Kidney (tissue), 14 donors: ENCODE data around the gene WDR70. TPM values are rescaled to one million over a fixed set of nuclear protein-coding genes. Genes with fewer than 3 reads are reported as not detected.
"Not testable (repeated sequence)": the region's sequence is repeated elsewhere in the genome, so short reads cannot be mapped to it uniquely, and the experiment has no call there.

ENCODE experiments used
- DNase-seq, 5 donors: peaks; one replicate each; pipeline ENCODE4 v3.0.0-alpha.2; 2013 to 2020
- FAIRE-seq: peaks from 2 replicates; lab custom pipeline; 2012; peaks lifted over from hg19 to GRCh38; lab: Jason Lieb, UNC
- H3K27ac ChIP-seq, 2 donors: one replicate each; pipeline ENCODE4 v1.7.0; 2013; ENCODE audit warnings: low read depth in 2 of 2, low read length in 2 of 2, inconsistent platforms in 1 of 2
- H3K27me3 ChIP-seq: one replicate; pipeline ENCODE4 v1.7.1; 2013; ENCODE audit warnings: low read length, inconsistent platforms; ENCODE audit not compliant: control insufficient read depth, insufficient read depth
- H3K36me3 ChIP-seq, 3 donors: one replicate each; pipeline versions ENCODE4 v1.7.0 to v1.7.1; 2013; ENCODE audit warnings: low read length in 3 of 3, control low read depth in 1 of 3, inconsistent platforms in 1 of 3; ENCODE audit not compliant: insufficient read depth in 3 of 3, control insufficient read depth in 2 of 3
- H3K4me1 ChIP-seq, 3 donors: one replicate each; pipeline versions ENCODE4 v1.7.0 to v1.7.1; 2013; ENCODE audit warnings: low read length in 3 of 3, inconsistent platforms in 1 of 3, low read depth in 1 of 3; ENCODE audit not compliant: control insufficient read depth in 2 of 3, insufficient read depth in 2 of 3
- H3K4me3 ChIP-seq, 3 donors: one replicate each; pipeline versions ENCODE4 v1.7.0 to v1.8.1; 2013; ENCODE audit warnings: low read length in 3 of 3, control low read depth in 1 of 3, inconsistent platforms in 1 of 3
- H3K9ac ChIP-seq, 3 donors: one replicate each; pipeline versions ENCODE4 v1.7.0 to v1.7.1; 2013; ENCODE audit warnings: low read length in 3 of 3, control low read depth in 1 of 3, inconsistent platforms in 1 of 3
- H3K9me3 ChIP-seq, 3 donors: one replicate each; pipeline versions ENCODE4 v1.7.0 to v1.7.1; 2013; ENCODE audit warnings: low read length in 3 of 3, control low read depth in 1 of 3, inconsistent platforms in 1 of 3; ENCODE audit not compliant: control insufficient read depth in 2 of 3, insufficient read depth in 1 of 3
- CTCF ChIP-seq: IDR thresholded peaks from 3 replicates; pipeline ENCODE4 v1.5.1; 2012; ENCODE audit warnings: mild to moderate bottlenecking, moderate library complexity, borderline replicate concordance; ENCODE audit not compliant: insufficient read depth; ENCODE audit errors: extremely low read depth
- intact Hi-C: fragments of 100-400 bp; cut with DNase I; formaldehyde crosslinking; loops from one replicate; pipeline ENCODE4 v1.11.1; 2022
- polyA plus RNA-seq: library from polyadenylated mRNA; stranded (reverse); fragments of 350-450 nt; fragmentation: Illumina TruSeq; extraction: RNeasy Lipid Tissue Mini Kit (QIAGEN cat#74804); gene quantifications from one replicate; pipeline ENCODE4 v1.2.3, GENCODE V29; 2014; ENCODE audit warnings: low read depth, low replicate concordance; ENCODE audit not compliant: insufficient read depth
- total RNA-seq: library from RNA; stranded (reverse); fragmentation: NEBNext Ultra II Directional; extraction: Animal tissue kit (Norgen Biotek cat#: 25700); gene quantifications from one replicate; pipeline ENCODE4 v1.2.1, GENCODE V29; 2021
- donor health status: control.
- donor health status: control.
- donor health status: control.
- donor health status: control.
- donor health status: control.
- donor health status: DM: yes; HTN: yes; CAD: no.
- donor health status: Normal renal cell carcinoma (clear cell type).

Gene WDR70
- total and polyA plus RNA-seq, 2 donors from 2014 or later: 27.2 to 32.3 TPM

- no peak for TF ChIP-seq CTCF
- Histone ChIP-seq H3K9me3 (no peaks in the 10 kb centered on the region), H3K4me1 (no peaks in the 10 kb centered on the region), H3K27ac (no peak overlapping the region), H3K4me3 (no peak overlapping the region), H3K36me3 (peaks cover 0 to 7% (median 6%) of the 10 kb centered on the region in 3 donors), H3K9ac (no peak overlapping the region), H3K27me3 (no peaks in the 10 kb centered on the region)
- FAIRE-seq: no peak
- intact Hi-C loops: no loop called here
- DNase-seq: no peak
Observed at GRCh38 chr5:37477426-37477825, 98.3 kb downstream of the WDR70 start.

DNA sequence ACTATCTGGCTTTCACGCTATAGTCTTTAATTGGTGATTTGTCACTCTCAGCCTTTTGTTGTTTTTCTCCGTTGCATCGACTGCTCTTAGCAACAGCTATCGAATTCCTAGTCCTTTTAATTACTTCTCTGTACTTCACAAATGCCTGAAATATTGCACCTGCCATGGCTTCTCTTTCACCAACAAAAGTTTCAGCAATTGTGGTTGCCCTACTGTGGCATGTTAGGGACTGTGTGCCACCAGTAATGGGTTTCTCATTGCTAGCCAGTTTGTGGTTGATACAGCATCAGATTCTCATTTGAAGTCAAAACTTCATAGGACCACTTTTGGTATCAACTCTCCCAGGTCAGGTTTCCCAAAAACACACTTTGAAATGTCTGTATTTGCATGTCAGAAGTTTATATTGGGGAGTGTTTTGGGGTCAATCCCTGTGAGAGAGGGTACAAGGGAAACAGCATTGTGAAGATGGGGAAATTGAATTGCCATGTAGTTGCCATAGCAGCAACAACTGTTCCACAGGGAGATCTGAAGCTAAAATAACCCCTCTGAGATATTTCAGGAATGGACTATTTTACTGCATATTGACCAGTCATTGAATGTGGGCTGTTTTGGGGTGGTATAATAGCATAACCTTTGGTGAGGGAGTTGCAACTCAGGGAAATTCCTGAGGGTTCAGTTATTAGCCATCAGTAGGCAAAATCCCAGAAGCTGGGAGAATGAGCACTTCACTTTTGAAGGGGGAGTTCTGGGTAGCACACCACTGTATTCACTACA, 99.2 kb downstream of the WDR70 start:
- no peak overlapping the region for H3K27ac ChIP-seq
- H3K9me3 ChIP-seq: no peaks in the 10 kb centered on the region
- H3K27me3 ChIP-seq: no peaks in the 10 kb centered on the region
- H3K36me3 ChIP-seq: peaks cover 0 to 7% (median 6%) of the 10 kb centered on the region in 3 donors
- DNase-seq (peak in 3 of 5 donors; percentile 10 to 43 (median 40)), FAIRE-seq (no peak)
- no peaks in the 10 kb centered on the region for H3K4me1 ChIP-seq
- intact Hi-C loops: no loop called here
- no peak overlapping the region for H3K4me3 ChIP-seq
- TF ChIP-seq CTCF: no peak
- no peak overlapping the region for H3K9ac ChIP-seq

DNA sequence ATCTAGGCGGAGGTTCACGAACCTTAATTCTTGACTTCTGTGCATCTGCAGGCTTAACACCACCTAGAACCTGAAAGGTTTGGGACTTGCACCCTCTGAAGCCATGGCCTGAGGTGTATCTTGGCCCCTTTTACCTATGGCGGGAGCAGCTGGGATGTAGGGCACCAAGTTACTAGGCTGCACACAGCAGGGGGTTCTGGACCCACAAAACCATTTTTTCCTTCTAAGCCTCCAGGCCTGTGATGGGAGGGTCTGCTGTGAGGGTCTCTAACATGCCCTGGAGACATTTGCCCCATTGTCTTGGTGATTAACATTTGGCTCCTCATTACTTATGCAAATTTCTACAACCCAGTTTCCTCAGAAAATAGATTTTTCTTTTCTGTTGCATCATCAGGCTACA, 102.3 kb downstream of the WDR70 start:
- H3K36me3 ChIP-seq, H3K4me1 ChIP-seq, H3K27me3 ChIP-seq, intact Hi-C loops, H3K27ac ChIP-seq, FAIRE-seq, H3K9me3 ChIP-seq, H3K4me3 ChIP-seq, DNase-seq, H3K9ac ChIP-seq: not testable (repeated sequence)

DNA sequence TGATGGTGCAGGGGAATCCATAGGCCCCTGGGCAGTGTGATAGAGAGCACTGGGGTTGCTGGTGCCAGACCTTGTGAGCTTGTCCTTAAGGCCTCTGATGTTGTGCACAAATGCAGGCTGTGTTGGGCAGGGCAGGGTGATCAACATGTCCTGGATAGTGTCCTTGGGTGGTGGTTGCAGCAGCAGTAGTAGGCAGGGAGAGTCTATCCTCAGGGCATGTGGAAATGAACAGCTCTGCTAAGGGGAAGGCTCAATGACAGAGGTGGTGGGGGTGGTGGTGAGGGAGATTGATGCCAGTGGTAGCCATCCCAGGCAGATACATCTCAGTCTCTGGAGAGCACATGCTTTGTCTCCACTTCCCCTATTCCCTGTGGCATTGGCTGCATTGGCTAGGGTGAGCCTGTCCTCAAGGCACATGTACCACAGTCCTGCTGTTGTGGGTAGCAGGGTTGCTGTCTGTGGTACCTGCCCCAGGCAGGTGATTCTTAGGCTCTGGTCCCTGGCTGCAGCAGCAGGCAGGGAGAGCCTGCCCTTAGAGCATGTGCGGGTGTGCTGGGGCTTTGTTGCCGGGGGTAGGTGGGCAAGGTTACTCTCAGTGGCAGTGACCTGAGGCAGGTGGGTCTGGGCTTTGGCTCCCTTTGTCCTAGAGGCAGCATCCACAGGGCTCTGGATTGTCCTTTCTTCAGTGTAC, 111.1 kb downstream of the WDR70 start:
- Histone ChIP-seq H3K4me3 (no peak overlapping the region), H3K9me3 (no peaks in the 10 kb centered on the region), H3K4me1 (no peaks in the 10 kb centered on the region), H3K27ac (no peak overlapping the region), H3K27me3 (no peaks in the 10 kb centered on the region), H3K36me3 (no peaks in the 10 kb centered on the region), H3K9ac (no peak overlapping the region)
- DNase-seq (no peak), FAIRE-seq (no peak)
- TF ChIP-seq CTCF: no peak
- intact Hi-C loops: no loop called here
